GOT3 (cell line): Measurements from ENCODE around the gene HSPA2.
"Not testable (repeated sequence)": the region's sequence is repeated elsewhere in the genome, so short reads cannot be mapped to it uniquely, and the experiment has no call there.

Source experiments
- DNase-seq: peaks from one replicate; lab custom pipeline; 2025; ENCODE audit warnings: mixed read lengths; lab: John Stamatoyannopoulos, UW

Gene HSPA2

GRCh38 chr14:64515053-64515452 is 25.5 kb upstream of the HSPA2 start:
- no peak for DNase-seq

- no peak for DNase-seq
These were observed 23.6 kb upstream of the HSPA2 start for GRCh38 chr14:64516969-64517368.

DNA sequence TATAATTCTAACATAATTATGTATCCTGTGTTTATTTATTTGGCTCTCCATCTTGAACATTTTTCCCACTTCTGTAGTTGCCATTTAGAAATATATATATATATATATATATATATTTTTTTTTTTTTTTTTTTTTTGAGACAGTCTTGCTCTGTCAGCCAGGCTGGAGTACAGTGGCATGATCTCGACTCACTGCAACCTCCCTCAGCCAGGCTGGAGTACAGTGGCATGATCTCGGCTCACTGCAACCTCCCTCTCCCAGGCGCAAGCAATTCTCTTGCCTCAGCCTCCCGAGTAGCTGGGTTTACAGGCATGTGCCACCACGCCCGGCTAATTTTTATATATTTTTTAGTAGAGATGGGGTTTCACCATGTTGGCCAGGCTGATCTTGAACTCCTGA is 22.9 kb upstream of the HSPA2 start:
- not testable (repeated sequence) for DNase-seq

DNA sequence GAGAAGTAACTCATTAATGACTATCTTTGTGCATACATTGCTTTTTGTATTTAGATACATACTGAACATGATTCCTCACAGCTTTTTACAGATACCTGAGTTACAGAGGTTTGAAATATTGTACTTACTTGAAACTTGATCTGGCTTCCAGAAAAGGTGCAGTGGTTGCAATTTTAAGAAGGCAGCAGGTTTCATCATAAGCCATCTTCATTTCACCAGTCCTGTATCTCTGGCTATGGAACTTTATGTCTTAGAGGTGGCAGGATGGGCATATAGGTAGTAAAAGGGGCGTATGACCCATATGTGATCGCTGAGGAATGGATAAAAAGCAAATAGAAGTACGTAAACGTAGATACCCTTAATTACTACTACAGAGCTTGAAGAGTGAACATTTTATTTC is 22.3 kb upstream of the HSPA2 start:
- no peak for DNase-seq

DNA sequence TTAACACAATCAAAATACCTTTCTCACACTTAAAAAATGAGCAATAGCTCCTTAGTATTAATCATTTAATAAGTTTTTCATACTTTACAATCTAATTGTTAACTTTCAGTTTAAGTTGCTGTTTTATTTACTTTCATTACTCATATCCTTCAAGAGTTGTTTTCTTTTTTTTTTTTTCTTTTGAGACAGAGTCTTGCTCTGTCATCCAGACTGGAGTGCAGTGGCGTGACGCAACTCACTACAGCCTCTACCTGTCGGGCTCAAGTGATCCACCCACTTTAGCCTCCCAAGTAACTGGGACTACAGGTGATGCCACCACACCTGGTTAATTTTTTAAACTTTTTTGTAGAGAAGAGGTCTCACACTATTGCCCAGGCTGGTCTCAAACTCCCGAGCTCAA is 19.8 kb upstream of the HSPA2 start:
- DNase-seq = no peak

DNA sequence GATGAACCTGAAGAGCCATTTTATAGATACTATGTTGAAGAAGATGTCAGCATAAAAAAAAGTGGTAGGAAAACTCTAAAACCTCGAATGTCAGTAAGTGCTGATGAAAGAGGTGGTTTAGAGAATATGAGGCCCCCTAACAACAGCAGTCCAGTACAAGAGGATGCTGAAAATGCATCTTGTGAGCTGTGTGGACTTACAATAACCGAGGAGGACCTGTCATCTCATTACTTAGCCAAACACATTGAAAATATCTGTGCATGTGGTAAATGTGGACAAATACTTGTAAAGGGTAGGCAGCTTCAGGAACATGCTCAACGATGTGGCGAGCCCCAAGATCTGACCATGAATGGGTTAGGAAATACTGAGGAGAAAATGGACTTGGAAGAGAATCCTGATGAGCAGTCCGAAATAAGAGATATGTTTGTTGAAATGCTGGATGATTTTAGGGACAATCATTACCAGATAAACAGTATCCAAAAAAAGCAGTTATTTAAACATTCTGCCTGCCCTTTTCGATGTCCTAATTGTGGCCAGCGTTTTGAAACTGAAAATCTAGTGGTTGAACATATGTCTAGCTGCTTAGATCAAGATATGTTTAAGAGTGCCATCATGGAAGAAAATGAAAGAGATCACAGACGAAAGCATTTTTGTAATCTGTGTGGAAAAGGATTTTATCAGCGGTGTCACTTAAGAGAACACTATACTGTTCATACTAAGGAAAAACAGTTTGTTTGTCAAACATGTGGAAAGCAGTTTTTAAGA is 17.8 kb upstream of the HSPA2 start:
- no peak for DNase-seq

DNA sequence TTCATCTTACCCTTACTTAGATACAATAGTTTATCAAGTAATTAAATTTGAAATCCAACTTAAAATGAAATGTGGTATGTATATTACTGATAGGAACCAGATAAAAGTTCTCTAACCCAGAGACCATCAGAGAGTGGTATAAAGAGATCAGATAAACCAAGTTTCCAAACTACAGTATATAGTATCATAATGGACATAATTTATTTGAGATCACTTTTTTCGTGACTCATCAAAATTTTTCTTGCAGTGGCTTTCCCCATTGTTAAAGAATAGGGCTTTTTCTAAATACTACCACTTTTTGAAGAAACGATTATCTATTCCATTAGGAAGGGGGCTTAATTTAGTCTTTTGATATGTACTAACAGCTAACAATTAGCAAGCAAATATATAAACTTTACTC is 15.2 kb upstream of the HSPA2 start:
- no peak for DNase-seq

GRCh38 chr14:64531567-64531966 is 9.0 kb upstream of the HSPA2 start:
- no peak for DNase-seq

GRCh38 chr14:64536488-64537245 is 3.9 kb upstream of the HSPA2 start:
- no peak for DNase-seq

GRCh38 chr14:64541261-64541971 is 875 bp downstream of the HSPA2 start:
- DNase-seq = no peak

DNA sequence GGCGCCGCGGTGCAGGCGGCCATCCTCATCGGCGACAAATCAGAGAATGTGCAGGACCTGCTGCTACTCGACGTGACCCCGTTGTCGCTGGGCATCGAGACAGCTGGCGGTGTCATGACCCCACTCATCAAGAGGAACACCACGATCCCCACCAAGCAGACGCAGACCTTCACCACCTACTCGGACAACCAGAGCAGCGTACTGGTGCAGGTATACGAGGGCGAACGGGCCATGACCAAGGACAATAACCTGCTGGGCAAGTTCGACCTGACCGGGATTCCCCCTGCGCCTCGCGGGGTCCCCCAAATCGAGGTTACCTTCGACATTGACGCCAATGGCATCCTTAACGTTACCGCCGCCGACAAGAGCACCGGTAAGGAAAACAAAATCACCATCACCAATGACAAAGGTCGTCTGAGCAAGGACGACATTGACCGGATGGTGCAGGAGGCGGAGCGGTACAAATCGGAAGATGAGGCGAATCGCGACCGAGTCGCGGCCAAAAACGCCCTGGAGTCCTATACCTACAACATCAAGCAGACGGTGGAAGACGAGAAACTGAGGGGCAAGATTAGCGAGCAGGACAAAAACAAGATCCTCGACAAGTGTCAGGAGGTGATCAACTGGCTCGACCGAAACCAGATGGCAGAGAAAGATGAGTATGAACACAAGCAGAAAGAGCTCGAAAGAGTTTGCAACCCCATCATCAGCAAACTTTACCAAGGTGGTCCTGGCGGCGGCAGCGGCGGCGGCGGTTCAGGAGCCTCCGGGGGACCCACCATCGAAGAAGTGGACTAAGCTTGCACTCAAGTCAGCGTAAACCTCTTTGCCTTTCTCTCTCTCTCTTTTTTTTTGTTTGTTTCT is 1.7 kb downstream of the HSPA2 start:
- DNase-seq = no peak

- no peak for DNase-seq
These were observed 2.3 kb downstream of the HSPA2 start for GRCh38 chr14:64542836-64543201.

- DNase-seq = no peak
These were observed 4.2 kb downstream of the HSPA2 start for GRCh38 chr14:64544607-64545312.

DNA sequence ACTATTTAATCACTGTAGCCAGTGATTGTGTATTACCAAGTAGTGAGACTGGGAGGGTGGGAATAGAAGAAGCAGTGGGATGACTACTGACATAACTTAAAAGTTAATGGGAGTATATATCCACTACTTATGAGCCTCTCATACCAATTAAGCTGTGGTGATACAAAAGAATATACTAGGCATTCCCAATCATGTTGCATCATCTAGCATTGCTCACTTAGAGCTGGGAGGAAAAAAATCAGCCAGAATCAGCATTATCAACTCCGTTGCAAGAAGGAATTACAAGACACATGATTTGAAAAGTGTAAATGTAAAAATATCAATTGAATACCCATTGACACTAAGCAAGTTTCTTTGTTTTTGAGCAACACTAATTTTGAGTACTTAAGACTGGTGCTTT is 8.5 kb downstream of the HSPA2 start:
- no peak for DNase-seq

- no peak for DNase-seq
These were observed 9.5 kb downstream of the HSPA2 start, which contains the start of gene PPP1R36 for GRCh38 chr14:64549791-64550620. TSS of gene PPP1R36 (plus strand) at chr14:64549961. CDS start at chr14:64549998, 37 bp downstream.

GRCh38 chr14:64550621-64551333 is 10.2 kb downstream of the HSPA2 start:
- DNase-seq = no peak

DNA sequence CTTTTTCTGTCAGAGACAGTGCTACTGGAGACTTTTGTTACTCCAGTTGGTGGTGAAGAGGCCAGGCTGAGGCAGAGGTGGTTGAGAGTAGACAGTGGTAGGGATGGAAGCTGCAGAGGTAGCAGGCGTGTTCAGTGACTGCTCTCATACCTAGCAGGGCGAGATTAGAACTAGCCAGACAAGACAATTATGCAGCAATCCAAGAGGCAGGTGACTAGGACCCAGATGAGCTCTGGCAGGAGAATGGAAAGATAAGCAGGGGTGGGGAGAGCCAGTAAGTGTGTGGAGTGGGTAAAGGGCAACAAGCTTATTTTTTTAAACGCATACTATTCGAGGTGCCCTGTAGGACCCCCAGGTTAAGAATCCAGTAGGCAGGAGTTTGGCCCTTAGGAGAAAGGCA is 14.0 kb downstream of the HSPA2 start:
- DNase-seq = no peak

GRCh38 chr14:64556526-64556925 is 16.0 kb downstream of the HSPA2 start:
- DNase-seq = no peak

DNA sequence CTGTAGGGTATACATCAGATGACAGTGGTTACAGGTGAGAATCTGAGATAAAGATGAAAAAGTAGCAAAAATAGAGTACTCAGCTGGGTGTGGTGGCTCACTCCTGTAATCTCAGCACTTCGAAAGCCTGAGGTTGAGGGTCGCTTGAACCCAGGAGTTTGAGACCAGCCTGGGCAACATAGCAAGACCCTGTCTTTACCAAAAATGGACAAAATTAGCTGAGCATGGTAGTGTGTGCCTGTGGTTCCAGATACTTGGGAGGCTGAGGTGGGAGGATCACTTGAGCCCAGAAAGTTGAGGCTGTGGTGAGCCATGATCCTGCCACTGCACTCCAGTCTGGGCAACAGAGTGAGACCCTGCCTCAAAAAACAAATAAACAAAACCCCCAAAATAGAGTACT is 17.7 kb downstream of the HSPA2 start:
- DNase-seq = not testable (repeated sequence)

GRCh38 chr14:64561631-64562030 is 21.1 kb downstream of the HSPA2 start:
- no peak for DNase-seq
